Mammary epithelial cell (primary cell): ENCODE data around the gene CFAP20DC.

ENCODE experiments used
- CTCF ChIP-seq, 2 donors: IDR thresholded peaks in 1 of 2; conservative IDR thresholded peaks in 1 of 2; 2 replicates each; pipeline ENCODE4 v1.5.1; 2011 to 2012; ENCODE audit warnings: inconsistent platforms in 2 of 2, low read length in 2 of 2, mild to moderate bottlenecking in 2 of 2, control low read depth in 1 of 2, low read depth in 1 of 2; ENCODE audit not compliant: insufficient read depth in 1 of 2; ENCODE audit errors: extremely low read depth in 1 of 2
- EZH2 ChIP-seq: IDR thresholded peaks from 2 replicates; pipeline ENCODE4 v1.6.1; 2012; ENCODE audit warnings: low read length, inconsistent platforms, borderline replicate concordance

GRCh38 chr3:58725326-58725853 is 324.4 kb downstream of the CFAP20DC start:
- TF ChIP-seq CTCF (conservative IDR thresholded peaks at IDR 0.05 in 1 of 2, IDR thresholded peaks at IDR 0.05 in 1 of 2; ENCODE audit: extremely low read depth in 1 of 2, insufficient read depth in 1 of 2, low read depth in 1 of 2, low read length in 2 of 2) (no peak), EZH2 (no peak)
